Activated T-cell treated with anti-CD3 and anti-CD28 coated beads for 1 hour (primary cell): ENCODE measurements around the gene LGALS3BP.

Source experiments
- DNase-seq: peaks from one replicate; pipeline ENCODE4 v3.0.0-alpha.2; 2020; ENCODE audit warnings: low read depth

LGALS3BP gene

DNA sequence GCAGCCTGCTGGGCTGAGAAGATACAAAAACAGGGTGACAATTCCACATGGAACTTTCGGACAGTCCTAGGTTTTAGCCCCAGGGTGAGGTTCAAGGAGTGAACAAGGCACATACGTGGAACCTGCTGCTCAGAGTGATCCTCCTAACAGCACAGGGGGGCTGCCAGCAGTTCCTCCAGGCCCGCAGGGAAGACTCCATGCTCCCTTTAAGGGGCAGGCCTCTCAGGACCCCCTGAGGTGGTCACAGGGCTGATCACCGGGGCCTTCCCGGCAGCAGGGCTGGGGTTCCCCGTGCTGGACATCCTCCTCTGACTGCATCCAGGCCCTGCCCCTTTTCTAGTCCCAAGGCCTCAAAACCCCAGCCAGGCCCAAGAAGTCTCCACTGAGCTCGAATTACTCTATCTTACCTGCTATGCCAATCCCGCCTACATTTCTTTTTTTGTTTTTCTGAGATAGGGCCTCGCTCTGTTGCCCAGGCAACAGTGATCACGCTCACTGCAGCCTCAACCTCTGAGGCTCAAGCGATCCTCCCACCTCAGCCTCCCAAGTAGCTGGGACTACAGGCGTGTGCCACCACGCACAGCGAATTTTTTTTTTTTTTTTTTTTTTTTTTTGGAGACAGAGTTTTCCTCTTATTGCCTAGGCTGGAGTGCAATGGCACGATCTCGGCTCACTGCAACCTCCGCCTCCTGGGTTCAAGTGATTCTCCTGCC is 19.5 kb upstream of the LGALS3BP start:
- DNase-seq = no peak

DNA sequence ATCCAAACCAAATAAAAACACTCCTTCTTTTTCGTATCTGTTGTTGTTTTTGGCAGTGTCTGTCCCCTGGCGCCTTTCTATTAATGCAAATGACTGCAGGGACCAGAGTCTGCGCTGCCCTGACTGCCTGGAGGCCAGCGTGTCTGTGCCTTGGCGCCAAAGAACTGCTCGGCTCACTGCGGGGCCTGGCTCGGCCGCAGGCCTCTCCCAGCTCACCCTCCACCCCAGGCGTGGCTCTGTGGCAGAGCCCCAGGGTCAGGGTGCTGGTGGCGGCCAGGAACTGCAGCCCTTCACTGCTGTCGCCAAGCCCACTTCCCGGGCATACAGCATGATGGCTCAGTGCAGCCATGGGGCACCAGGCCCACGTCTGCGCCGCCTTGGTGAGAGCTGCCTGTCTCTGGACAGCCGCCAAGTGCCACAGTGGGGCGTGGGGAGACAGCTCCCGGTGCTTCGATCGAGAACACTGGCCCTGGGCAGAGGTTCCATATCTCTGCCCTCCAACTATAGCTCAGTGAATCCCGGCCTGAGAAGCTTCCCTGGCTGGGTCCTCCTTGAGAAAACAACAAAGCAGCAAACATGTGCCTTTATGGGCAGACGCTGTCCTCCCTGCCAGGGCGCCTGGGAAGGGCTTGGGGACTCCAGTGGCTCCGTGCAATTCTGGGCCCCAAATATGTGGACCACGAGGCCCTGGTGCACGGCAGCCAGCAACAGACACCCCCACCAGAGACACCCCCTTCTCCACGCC is 18.8 kb upstream of the LGALS3BP start:
- no peak for DNase-seq

DNA sequence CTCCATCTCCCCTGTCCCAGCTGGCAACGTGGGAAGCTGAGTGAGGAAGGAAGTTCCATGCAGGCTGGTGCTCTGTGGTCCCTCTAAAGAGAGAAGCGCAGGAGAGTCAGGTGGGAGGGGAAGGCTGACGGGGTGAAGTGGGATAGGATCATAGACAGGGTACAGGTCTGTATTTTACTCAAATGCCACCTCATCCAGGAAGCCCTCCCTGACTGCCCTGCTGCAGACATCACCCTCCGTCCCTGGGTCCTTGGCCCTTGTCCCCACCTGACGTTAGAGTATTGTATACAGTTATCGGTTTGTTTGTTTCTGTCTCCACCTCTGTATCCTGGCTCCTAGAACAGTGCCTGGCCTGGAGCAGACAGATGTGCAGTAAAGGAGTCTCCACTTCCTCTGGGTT is 18.2 kb upstream of the LGALS3BP start:
- no peak for DNase-seq

DNA sequence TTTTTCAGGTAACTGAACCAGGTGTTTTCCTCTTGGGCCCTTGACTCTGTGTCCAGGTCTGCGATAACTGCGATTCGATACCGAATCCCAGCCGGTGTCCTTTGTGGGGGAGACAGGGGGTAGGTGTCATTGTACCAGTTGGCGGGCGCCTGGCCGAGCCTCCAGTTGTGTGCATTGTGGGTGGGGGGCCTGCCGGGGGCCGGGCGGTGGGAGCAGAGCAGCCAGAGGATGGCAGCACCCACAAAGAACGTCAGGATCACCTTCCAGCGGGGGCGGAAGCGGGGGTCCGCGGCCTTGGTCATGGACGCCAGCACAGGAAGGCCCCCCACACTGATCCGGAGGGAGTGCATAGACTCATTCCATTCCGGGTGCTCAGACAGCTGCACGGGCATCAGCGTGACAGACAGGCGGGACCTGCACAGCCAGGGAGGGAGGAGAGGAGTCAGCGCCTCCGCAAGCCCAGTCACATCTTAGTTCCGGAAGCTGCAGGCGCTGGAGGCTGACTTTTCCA is 17.6 kb upstream of the LGALS3BP start:
- DNase-seq = no peak

DNA sequence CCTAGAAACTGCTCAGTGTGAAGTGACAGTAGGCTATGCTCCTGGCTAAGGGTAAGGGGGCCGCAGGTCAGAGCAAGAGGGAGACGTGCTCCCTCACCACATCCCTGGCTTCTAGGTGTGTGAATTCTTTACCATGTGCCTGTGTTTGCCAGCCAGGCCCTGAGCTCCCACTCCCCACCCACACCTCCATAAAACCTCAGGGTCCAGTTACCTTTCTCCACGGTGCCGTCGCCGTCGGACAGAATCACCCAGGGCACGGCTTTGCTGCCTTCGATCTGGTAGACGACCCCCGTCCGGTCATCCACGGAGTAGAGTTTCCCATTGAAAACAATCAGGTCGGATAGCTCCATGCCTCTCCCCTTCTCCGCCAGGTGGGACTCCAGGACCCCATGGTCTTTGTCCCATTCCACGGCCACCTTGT is 17.1 kb upstream of the LGALS3BP start:
- no peak for DNase-seq

DNA sequence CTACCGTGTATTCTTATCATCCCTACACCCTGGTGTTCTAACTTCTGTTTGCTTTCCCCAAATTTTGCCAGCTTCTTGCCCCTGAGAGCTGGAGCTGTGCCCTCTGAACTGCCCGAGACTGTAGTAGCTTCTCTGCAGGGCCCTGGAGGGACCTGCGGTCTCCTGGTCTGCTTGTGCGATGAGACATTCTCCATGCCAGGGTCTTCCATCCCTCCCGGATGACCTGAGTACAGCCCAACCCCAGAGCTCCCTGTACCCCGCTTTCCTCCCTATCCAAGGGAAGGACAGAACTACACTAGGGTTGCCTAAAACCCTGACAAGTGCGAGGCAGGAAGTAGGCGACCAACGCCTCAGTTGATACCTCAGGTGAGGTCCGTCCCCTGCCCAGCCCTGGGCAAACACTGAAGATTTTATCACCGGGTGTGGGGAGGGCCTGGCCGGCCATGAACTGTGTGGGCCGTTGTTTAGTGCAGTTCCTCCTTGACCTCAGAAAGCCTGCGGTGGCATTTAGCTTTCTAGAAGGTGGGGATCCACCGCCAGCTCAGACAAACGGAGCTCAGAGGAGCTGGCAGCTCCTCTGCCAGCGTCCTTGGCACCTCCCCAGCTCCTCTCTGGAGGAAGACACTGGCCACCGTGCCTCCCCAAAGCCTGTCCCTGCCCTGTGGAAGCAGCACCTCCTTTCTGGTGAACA is 16.2 kb upstream of the LGALS3BP start:
- no peak for DNase-seq

DNA sequence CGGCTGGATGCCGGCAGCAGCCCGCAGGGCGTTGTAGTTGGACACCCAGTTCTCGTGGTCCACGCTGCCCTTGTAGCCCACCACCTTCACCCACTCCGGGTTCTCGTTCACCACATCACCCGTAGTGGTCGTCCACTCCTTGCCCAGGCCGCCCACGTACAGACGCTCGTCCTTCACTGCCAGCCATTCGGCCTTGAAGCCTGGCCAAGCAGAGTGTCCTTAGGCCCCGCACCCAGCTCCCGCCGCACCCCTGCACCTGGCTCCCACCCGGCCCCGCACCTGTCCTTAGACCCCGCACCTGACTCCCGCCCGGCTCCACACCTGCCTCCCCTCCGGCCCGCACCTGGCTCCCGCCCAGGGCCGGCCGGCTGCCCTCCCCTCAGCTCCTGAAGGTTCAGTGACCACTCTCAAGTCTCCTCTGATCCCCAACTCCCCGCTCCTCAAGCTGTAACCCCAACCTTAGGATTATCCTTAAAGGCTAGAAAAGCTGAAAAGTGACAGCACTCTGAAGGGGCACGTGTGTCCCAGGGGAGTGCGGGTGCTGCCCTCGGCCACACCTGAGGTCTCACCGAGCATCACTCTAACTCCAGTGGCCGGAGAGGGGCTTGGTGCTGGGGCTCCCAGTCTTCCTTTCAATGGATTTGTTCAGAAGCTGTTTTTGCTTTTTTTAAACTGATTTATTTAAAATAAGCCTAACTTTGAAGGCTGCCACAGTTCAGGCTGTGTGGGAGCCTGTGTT is 15.5 kb upstream of the LGALS3BP start:
- no peak for DNase-seq

DNA sequence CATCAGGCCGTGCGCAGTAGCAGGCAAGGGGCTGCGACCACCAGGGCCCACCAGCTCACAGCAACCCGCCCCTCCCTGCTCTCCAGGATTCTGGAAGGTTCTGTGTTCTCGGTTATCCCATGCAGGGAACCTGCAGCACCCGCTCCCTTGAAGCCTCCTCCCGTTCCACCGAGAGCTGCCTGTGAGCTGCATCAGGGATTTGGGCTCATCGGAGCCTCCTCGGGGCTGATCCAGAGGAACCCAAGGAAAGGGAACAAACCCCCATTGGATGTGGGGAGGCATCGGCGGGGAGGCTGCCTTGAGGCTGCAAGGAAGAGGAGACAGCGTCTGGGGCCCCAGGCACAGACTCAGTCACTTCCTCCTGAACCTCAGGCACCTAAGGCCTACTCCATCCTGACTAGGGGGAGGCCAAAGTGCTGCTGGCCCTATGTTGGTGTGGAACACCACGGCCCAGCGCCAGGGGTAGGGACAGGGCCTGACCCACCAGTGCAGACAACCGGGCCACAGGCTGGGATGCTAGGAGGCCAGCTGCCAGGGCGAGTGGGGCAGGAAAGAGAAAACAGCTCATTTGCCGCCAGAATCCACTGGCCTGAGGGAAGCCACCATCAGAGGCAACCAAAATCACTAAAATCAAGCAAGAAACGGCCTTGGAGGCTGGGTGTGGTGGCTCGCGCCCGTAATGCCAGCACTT is 14.4 kb upstream of the LGALS3BP start:
- DNase-seq = no peak

DNA sequence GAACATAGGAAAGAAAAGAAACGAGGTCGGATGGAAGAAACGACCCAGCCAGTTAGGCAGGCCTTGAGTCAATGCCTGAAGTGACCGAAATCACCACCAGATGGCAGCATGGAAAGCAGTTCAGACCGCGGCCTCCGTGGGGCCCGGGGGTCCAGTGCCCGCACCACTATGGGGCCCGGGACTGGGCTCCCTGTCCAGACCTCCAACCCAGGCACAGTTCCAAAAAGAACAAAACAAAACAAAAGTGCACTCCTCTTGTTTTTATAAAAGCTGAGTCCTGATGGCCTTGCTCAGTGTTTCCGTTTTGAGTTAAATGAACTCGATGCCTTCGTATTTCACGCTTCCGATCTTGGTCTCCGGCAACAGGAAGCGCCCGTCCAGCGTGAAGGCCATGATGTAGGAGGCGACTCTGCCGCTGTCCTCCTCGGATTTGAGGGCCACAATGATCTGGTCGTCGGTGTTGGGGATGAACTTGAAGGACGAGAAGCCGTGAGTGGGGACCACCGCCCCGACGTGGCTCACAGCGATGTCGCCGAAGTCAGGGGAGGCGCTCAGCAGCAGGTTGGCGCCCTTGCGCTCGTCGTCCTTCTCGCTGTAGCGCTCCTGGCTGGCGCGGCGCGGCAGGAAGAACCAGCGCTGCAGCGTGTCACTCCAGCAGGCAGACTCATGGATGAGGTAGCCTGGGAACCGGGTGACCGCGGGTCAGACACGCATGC is 13.7 kb upstream of the LGALS3BP start:
- DNase-seq = peak; percentile 52

DNA sequence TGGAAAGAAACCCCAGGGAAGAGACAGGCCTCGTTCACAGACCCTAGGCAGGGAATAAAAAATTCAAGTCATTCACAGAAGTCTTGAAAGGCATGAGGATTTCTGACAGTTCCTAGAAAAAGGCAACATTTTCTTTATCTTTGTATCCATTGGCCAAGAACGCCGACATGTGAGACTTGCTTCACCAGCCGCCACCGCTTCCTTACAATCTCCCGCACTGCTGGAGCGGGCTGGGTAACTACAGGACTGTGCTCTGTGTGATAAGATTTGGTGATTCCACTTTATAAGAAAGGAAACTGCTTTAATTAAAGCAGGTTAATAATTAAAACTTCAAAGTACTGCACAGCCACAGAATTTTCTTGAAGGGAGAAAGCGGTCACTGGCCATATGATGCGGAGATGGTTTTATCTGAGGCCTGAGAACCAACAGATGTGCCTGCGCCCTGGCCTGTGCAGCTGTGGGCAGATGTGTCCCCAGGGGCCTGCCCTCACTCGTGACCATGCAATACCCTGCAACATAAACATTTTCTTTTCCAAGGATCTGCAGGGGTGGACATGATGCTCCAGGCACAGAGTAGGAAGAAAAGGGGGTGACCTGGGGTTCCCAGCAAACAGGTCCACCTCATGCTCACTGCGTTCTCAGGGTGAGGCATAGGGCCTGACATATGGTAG is 13.0 kb upstream of the LGALS3BP start:
- DNase-seq = no peak

DNA sequence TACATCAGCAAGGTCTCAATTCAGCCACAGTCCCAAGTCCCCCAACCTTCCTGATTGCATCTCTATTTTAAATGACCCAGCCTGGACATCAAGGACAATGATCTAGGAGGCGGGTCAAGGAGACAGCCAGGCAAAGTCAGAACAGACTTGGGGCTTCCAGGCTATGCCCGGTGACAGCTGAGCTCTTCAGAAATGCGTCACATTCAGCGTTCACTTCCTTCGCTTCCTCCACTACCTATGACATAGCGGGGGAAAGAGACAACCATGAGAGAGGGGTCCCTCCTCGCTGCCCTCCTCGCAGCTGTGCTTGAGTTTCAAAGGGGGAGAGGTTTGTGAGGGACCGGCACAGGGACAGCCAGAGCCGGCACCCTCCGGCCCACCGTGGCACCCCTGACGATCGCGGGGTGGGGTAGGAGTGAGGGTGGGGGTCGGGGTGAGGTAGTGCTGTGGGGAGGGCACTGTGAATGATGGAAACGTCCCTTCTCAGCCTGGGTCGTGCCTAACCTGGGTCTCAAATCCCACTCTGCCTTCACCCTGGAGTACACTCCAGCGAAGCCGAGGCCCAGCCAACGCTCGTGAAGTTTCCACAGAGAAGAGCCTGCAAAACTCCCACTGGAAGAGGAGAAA is 12.3 kb upstream of the LGALS3BP start:
- no peak for DNase-seq

DNA sequence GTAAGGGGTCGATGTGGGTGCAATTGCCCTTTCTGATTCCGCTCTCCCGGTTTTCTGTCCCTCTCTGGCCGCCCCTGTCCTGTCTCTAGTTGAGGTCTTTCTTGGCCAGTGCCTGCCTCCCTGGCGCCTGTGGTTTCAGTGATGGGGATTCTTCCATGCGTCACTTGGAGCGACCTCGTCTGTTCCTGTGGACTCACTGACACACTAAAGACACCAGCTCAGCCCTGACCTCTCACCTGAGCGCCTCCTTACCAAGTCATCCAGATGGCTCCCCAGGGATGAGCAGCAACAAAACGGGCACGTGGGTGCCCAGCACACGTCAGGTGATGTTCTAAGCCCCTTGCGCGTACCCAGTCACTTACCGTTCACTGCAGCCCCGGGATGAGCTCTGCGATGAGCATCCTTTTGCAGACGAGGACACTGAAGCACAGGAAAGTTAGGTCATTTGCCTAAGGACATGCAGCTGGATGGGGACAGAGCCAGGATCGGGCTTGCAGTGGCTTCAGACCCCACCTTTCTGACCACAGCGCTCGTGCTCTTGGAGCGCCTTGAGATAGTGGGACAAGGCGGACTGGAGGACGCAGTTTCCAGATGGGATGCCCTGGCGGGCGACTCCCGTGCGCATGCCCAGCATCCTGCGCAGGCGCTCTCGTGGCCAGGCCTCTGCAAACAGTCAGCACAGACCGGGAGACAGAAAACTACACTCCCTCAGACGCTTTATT is 11.5 kb upstream of the LGALS3BP start:
- no peak for DNase-seq

DNA sequence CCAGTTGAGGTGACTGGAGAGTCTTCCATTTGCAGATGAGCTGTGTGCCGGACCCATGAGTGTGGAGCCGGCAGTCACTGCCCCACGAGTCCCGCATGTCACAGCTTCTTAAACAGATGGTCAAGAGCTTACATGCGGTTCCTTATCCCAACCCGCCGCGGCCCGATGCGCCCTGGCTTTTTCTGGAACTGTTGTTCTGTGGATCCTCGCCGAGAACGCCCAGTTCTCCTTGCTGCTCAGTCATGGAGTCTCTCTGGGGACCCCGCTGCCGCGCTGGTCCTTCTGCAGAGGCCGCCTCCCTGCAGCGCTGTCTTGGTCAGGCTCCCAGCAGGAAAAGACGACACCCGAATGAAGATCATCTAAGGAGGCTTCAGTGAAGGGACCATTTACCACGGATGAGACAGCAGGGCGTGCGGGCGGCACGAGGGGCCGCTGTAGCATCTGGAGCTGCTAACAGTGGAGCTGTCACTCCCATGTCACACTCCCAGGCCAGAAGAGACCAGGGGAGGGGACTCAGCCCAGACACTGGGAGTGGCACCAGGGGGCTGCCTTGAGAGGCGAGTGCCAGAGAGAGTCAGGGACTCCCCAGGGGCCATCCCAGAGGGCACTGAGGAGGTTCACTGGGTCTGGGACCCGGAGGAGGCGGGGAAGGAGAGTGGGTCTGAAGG is 10.8 kb upstream of the LGALS3BP start:
- DNase-seq = no peak

DNA sequence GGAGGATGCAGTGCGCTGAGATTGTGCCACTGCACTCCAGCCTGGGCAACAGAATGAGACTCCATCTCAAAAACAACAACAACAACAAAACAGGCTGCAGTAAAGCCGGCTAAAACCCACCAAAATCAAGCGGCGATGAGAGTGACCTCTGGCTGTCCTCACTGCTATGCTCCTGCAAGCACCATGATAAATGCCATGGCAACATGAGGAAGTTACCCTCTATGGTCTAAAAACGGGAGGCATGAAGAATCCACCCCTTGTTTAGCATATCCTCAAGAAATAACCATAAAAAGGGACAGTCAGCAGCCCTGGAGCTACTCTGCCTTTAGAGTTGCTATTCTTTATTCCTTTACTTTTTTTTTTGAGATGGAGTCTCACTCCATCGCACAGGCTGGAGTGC is 8.4 kb upstream of the LGALS3BP start:
- no peak for DNase-seq

DNA sequence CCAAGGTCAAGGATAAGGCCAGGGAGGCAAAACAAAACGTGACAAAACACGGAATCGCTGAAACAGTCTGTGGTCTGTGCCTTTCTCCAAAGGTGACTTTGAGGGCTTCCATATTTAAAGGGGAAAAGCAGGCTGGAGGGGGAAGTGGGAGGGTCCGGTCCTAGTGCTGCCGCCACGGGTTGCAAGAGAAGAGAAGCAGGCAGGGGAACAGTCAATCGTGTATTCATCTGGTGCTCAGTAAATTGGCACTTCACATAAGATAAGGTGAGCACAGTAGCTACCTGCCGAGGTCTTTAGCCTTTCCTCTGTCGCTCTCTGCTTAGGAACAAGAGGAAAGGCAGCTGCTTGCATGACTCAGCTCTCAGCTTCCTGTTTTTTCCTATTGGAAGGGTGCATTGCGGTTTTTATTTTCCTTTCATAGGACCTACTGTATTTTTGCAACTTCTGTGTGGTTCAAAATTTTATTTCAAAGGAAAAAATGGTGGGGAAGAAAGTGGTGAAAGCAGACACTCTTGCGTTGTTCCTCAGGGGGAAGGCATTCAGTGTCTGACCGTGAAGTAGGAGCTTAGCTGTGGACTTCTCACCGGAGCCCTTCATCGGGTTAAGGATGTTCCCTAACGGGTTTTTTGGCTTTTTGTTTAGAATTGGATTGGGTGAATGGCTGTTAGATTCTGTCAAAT is 7.1 kb upstream of the LGALS3BP start:
- DNase-seq = no peak

DNA sequence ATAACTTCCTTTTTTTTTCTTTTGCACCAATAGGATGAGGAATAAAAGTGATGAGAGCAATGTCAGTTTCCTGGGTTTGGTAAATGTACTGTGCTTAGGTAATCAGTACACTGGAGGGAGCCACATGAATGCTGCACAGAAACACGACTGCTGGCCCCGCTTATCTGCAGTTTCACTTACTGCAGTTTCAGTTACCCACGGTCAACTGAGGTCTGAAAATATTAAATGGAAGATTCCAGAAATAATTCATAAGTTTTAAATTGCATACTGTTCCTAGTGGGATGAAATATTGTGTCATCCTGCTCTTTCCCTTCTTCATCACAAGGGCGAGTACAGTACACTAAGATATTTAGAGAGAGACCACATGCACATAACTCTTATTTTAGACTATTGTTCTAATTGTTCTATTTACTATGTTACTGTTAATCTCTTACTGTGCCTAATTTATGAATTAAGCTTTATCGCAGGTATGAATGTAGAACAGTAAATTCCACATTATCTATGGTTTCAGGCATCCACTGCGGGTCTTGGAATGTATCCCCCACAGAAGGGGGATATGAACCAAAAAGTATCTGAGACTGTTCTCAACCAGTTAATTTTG is 6.4 kb upstream of the LGALS3BP start:
- no peak for DNase-seq

DNA sequence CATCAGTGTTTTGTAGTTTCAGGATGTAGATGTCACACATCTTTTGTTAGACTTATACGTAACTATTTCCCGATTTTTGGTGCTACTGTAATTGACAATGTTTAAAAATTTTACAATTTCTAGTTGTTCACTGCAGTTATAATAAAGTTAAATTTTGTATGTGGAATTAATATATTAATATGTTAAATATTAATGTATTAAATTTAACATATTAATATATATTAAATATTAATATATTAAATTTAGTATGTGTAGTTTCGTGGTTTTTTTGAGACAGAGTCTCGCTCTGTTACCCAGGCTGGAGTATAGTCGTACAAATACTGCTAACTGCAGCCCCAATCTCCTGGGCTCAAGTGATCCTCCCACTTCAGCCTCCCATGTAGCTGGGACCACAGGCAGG is 5.7 kb upstream of the LGALS3BP start:
- DNase-seq = no peak
